T-cell (primary cell): ENCODE results near the gene LHX6. TPM values are rescaled to one million over a fixed set of nuclear protein-coding genes. Genes with fewer than 3 reads are reported as not detected.

ENCODE experiments used
- ATAC-seq, 4 experiments: fragments of 200-7000 bp in 3 of 4; fragments of 150-1000 bp in 1 of 4; cut with Tn5 transposase; replicated peaks in 1 of 4; 1 replicate in 3 of 4; 2 replicates in 1 of 4; pipeline ENCODE4 v1.10.0; 2021; ENCODE audit warnings: moderate library complexity in 3 of 4, mild to moderate bottlenecking in 2 of 4, moderate number of reproducible peaks in 1 of 4
- CTCF ChIA-PET, 2 donors: fragments of 300-600 bp; sonication (Branson Sonifier 250); formaldehyde crosslinking; loops; one replicate each; lab custom pipeline; 2022; ENCODE audit warnings: antibody characterized with exemption in 2 of 2; lab: Charles Lee
- POLR2A ChIA-PET, 2 donors: fragments of 300-600 bp; sonication (Branson Sonifier 250); formaldehyde crosslinking; loops; one replicate each; lab custom pipeline; 2022; ENCODE audit warnings: antibody characterized with exemption in 2 of 2; lab: Charles Lee
- DNase-seq, 35 experiments: peaks; one replicate each; pipeline versions ENCODE4 v3.0.0 to v3.0.0-alpha.2; 2013 to 2023
- H3K27ac ChIP-seq: one replicate; pipeline ENCODE4 v1.5.1; 2013; ENCODE audit warnings: low read length
- H3K27me3 ChIP-seq, 2 experiments: replicated peaks in 1 of 2; 1 replicate in 1 of 2; 2 replicates in 1 of 2; pipeline versions ENCODE4 v1.6.1 to v1.7.0; 2013; ENCODE audit warnings: low read length in 1 of 2, mixed read lengths in 1 of 2; ENCODE audit not compliant: control insufficient read depth in 2 of 2, insufficient read depth in 2 of 2; ENCODE audit errors: extremely low read depth in 1 of 2
- H3K36me3 ChIP-seq, 2 donors: 1 replicate in 1 of 2; 2 replicates in 1 of 2; pipeline versions ENCODE4 v1.6.1 to v1.7.0; 2013; ENCODE audit warnings: low read length in 1 of 2; ENCODE audit not compliant: control insufficient read depth in 2 of 2, insufficient read depth in 1 of 2; ENCODE audit errors: extremely low read depth in 1 of 2
- H3K4me1 ChIP-seq, 2 experiments: 1 replicate in 1 of 2; 2 replicates in 1 of 2; pipeline versions ENCODE4 v1.6.1 to v1.7.0; 2013; ENCODE audit warnings: low read length in 2 of 2, mixed read lengths in 1 of 2; ENCODE audit not compliant: insufficient read depth in 2 of 2, control insufficient read depth in 1 of 2; ENCODE audit errors: extremely low read depth in 1 of 2
- H3K4me3 ChIP-seq, 2 donors: 1 replicate in 1 of 2; 2 replicates in 1 of 2; pipeline versions ENCODE4 v1.5.1 to v1.7.0; 2013; ENCODE audit warnings: mild to moderate bottlenecking in 2 of 2, low read length in 1 of 2, moderate library complexity in 1 of 2; ENCODE audit not compliant: control insufficient read depth in 1 of 2; ENCODE audit errors: extremely low read depth in 1 of 2
- H3K9me3 ChIP-seq: 2 replicates; pipeline ENCODE4 v1.7.0; 2013
- H3K27ac Mint-ChIP-seq, 2 donors: one replicate each; pipeline ENCODE4 v1.8.0; 2020 to 2021; ENCODE audit warnings: mild to moderate bottlenecking in 2 of 2, mixed read lengths in 2 of 2
- H3K27me3 Mint-ChIP-seq, 2 donors: one replicate each; pipeline ENCODE4 v1.8.0; 2021 to 2022; ENCODE audit warnings: mixed read lengths in 2 of 2
- H3K36me3 Mint-ChIP-seq: one replicate; pipeline ENCODE4 v1.8.0; 2021; ENCODE audit warnings: mixed read lengths
- H3K4me1 Mint-ChIP-seq, 3 donors: one replicate each; pipeline ENCODE4 v1.8.0; 2020 to 2022; ENCODE audit warnings: mixed read lengths in 3 of 3, mild to moderate bottlenecking in 1 of 3
- H3K4me3 Mint-ChIP-seq, 3 donors: one replicate each; pipeline ENCODE4 v1.8.0; 2020 to 2022; ENCODE audit warnings: mild to moderate bottlenecking in 3 of 3, mixed read lengths in 3 of 3, moderate library complexity in 3 of 3
- H3K9me3 Mint-ChIP-seq, 3 donors: one replicate each; pipeline ENCODE4 v1.8.0; 2020 to 2022; ENCODE audit warnings: mixed read lengths in 3 of 3
- WGBS: methylation state at CpG from one replicate; pipeline ENCODE4 v1.1.5; 2013; ENCODE audit warnings: missing lambda C conversion rate; ENCODE audit not compliant: insufficient coverage; 5-methylcytosine and 5-hydroxymethylcytosine counted together
- total RNA-seq, 35 experiments: library from RNA in 6 of 35; stranded (reverse) in 6 of 35; fragments of 120-200 nt in 1 of 35; gene quantifications; one replicate each; pipeline versions ENCODE4 v1.2.1 to v1.2.4 and lab custom pipeline; 2013 to 2026

The LHX6 gene
- total RNA-seq, 5 donors from 2014 or later (not counting 1 experiment from before 2014, with no cell fraction given), result not detected

GRCh38 chr9:122201641-122202040 is 27.1 kb downstream of the LHX6 start:
- POLR2A ChIA-PET, result no interaction called here
- Histone ChIP-seq H3K27ac (no peak overlapping the region), H3K27me3 (peaks cover 0 to 27% of the 10 kb centered on the region in 2 experiments), H3K9me3 (no peaks in the 10 kb centered on the region), H3K36me3 (no peaks in the 10 kb centered on the region), H3K4me1 (no peaks in the 10 kb centered on the region), H3K4me3 (no peak overlapping the region)
- Mint-ChIP-seq H3K9me3 (no peaks in the 10 kb centered on the region), H3K4me1 (no peaks in the 10 kb centered on the region), H3K4me3 (no peak overlapping the region), H3K27me3 (peaks cover 5 to 6% of the 10 kb centered on the region in 2 donors), H3K27ac (no peak overlapping the region), H3K36me3 (no peaks in the 10 kb centered on the region)
- CTCF ChIA-PET, result no interaction called here
- ATAC-seq (no peak), DNase-seq (no peak)
- 100% methylated on average over 1 of the region's 1 CpG for WGBS

DNA sequence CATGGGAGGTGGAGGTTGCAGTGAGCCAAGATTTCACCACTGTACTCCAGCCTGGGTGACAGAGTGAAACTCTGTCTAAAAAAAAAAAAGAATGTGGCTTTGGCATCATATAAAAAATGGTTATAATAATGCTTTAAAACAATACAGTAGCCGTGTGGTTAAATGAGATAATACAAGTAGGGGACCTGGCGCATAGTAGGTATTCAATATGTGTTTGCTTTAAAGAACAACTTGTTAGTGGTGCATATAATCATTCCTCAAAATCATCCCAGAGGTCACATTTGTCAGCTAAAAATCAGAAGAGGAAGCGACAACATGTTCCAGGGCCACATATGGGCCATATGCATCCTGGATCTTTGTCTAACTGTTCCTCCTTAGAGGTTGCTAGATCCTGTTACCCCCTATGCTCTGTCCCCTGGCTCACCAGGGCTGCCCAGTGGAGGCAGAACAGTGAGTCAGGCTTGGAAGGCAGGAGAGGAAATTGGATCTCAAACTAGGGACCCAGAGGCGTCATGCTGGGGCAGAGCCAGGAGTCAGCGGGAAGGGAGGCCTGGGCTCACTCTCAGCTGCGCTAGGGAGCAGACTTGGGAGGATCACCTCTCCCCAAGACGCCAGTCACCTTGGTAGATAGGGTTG is 27.7 kb downstream of the LHX6 start:
- CTCF ChIA-PET, result no interaction called here
- Mint-ChIP-seq H3K27me3 (peaks cover 3 to 5% of the 10 kb centered on the region in 2 donors), H3K36me3 (no peaks in the 10 kb centered on the region), H3K4me1 (no peaks in the 10 kb centered on the region), H3K27ac (no peak overlapping the region), H3K4me3 (no peak overlapping the region), H3K9me3 (no peaks in the 10 kb centered on the region)
- 92% methylated on average over 2 of the region's 7 CpGs for WGBS
- Histone ChIP-seq H3K27ac (no peak overlapping the region), H3K36me3 (no peaks in the 10 kb centered on the region), H3K27me3 (peaks cover 0 to 22% of the 10 kb centered on the region in 2 experiments), H3K9me3 (no peaks in the 10 kb centered on the region), H3K4me1 (no peaks in the 10 kb centered on the region), H3K4me3 (no peak overlapping the region)
- ATAC-seq (no peak), DNase-seq (no peak)
- POLR2A ChIA-PET, result no interaction called here

- WGBS, result 86% methylated on average over 1 of the region's 4 CpGs
Measured at GRCh38 chr9:122197882-122198281, 30.9 kb downstream of the LHX6 start.

GRCh38 chr9:122197426-122197825 is 31.3 kb downstream of the LHX6 start:
- Histone ChIP-seq H3K4me1 (no peaks in the 10 kb centered on the region), H3K36me3 (no peaks in the 10 kb centered on the region), H3K27me3 (peaks cover 0 to 13% of the 10 kb centered on the region in 2 experiments), H3K9me3 (no peaks in the 10 kb centered on the region), H3K4me3 (no peak overlapping the region), H3K27ac (no peak overlapping the region)
- no peak overlapping the region for H3K27ac Mint-ChIP-seq
- POLR2A ChIA-PET, result no interaction called here
- H3K36me3 Mint-ChIP-seq, result no peaks in the 10 kb centered on the region
- no peaks in the 10 kb centered on the region for H3K4me1 Mint-ChIP-seq
- no peak for DNase-seq
- no peaks in the 10 kb centered on the region for H3K9me3 Mint-ChIP-seq
- CTCF ChIA-PET, result no interaction called here
- H3K4me3 Mint-ChIP-seq, result no peak overlapping the region
- H3K27me3 Mint-ChIP-seq, result peaks cover 3 to 5% of the 10 kb centered on the region in 2 donors
- 67% methylated on average over 7 of the region's 7 CpGs for WGBS
- ATAC-seq, result no peak

More at GRCh38 chr9:122197882-122198281, 30.9 kb downstream of the LHX6 start:
- H3K36me3 ChIP-seq, result no peaks in the 10 kb centered on the region
- CTCF ChIA-PET, result no interaction called here
- no peak overlapping the region for H3K4me3 Mint-ChIP-seq
- POLR2A ChIA-PET, result no interaction called here
- H3K36me3 Mint-ChIP-seq, result no peaks in the 10 kb centered on the region
- no peaks in the 10 kb centered on the region for H3K4me1 Mint-ChIP-seq
- DNase-seq (no peak), ATAC-seq (no peak)
- no peak overlapping the region for H3K27ac ChIP-seq
- no peaks in the 10 kb centered on the region for H3K4me1 ChIP-seq
- H3K9me3 ChIP-seq, result no peaks in the 10 kb centered on the region
- no peak overlapping the region for H3K27ac Mint-ChIP-seq
- no peak overlapping the region for H3K4me3 ChIP-seq
- H3K9me3 Mint-ChIP-seq, result no peaks in the 10 kb centered on the region
- H3K27me3 Mint-ChIP-seq, result peaks cover 3 to 5% of the 10 kb centered on the region in 2 donors
- peaks cover 0 to 13% of the 10 kb centered on the region in 2 experiments for H3K27me3 ChIP-seq

GRCh38 chr9:122195875-122196274 is 32.9 kb downstream of the LHX6 start:
- DNase-seq, result no peak
- Mint-ChIP-seq H3K36me3 (no peaks in the 10 kb centered on the region), H3K4me1 (no peaks in the 10 kb centered on the region), H3K27me3 (peaks cover 3 to 5% of the 10 kb centered on the region in 2 donors), H3K4me3 (no peak overlapping the region), H3K27ac (no peak overlapping the region), H3K9me3 (no peaks in the 10 kb centered on the region)
- ATAC-seq, result no peak
- no peaks in the 10 kb centered on the region for H3K36me3 ChIP-seq
- H3K9me3 ChIP-seq, result no peaks in the 10 kb centered on the region
- 90% methylated on average over 2 of the region's 4 CpGs for WGBS
- CTCF ChIA-PET, result no interaction called here
- H3K4me3 ChIP-seq, result no peak overlapping the region
- POLR2A ChIA-PET, result no interaction called here
- H3K27me3 ChIP-seq, result peaks cover 0 to 13% of the 10 kb centered on the region in 2 experiments
- no peaks in the 10 kb centered on the region for H3K4me1 ChIP-seq
- no peak overlapping the region for H3K27ac ChIP-seq

DNA sequence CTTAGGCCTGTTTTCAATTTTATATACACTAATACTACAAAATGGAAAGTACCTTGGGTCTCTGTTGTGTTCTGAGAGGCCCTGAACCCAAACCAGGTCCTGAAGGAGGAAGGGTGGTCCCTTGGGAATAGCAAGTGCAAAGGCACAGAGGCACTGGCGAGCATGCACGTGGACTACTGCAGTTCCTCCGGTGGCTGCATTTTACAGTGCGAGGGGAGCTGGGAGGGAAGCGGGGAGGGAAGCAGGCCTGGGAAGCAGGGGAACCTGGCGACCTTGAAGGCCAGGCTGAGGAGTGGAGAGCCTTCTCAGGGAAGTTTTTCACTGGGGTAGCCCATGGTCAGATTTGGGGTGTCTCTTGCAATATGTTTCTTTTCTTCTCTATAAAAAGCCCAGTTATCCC is 35.1 kb downstream of the LHX6 start:
- ChIA-PET CTCF (no interaction called here), POLR2A (no interaction called here)
- Histone ChIP-seq H3K4me3 (no peak overlapping the region), H3K4me1 (no peaks in the 10 kb centered on the region), H3K27ac (no peak overlapping the region), H3K9me3 (no peaks in the 10 kb centered on the region), H3K36me3 (no peaks in the 10 kb centered on the region), H3K27me3 (peaks cover 0 to 13% of the 10 kb centered on the region in 2 experiments)
- DNase-seq, result no peak
- Mint-ChIP-seq H3K9me3 (no peaks in the 10 kb centered on the region), H3K4me3 (no peak overlapping the region), H3K36me3 (no peaks in the 10 kb centered on the region), H3K27ac (no peak overlapping the region), H3K27me3 (peaks cover 3 to 5% of the 10 kb centered on the region in 2 donors), H3K4me1 (no peaks in the 10 kb centered on the region)
- 90% methylated on average over 5 of the region's 6 CpGs for WGBS
- ATAC-seq, result no peak
